Liver (tissue), 9 donors: ENCODE measurements around the gene HCK. TPM values are rescaled to one million over a fixed set of nuclear protein-coding genes. Genes with fewer than 3 reads are reported as not detected.

Experiments
- DNase-seq: peaks from one replicate; pipeline ENCODE4 v3.0.0-alpha.2; 2017; ENCODE audit warnings: low spot score
- H3K27ac ChIP-seq, 2 donors: one replicate each; pipeline ENCODE4 v1.7.0; 2013; ENCODE audit warnings: inconsistent platforms in 2 of 2, low read length in 2 of 2, control low read depth in 1 of 2, low read depth in 1 of 2, mild to moderate bottlenecking in 1 of 2
- H3K27me3 ChIP-seq, 4 donors: one replicate each; pipeline versions ENCODE4 v1.6.1 to v1.7.0; 2013; ENCODE audit warnings: low read length in 3 of 4, inconsistent platforms in 1 of 4, mild to moderate bottlenecking in 1 of 4, moderate library complexity in 1 of 4; ENCODE audit not compliant: control insufficient read depth in 4 of 4, insufficient read depth in 4 of 4
- H3K36me3 ChIP-seq, 4 donors: one replicate each; pipeline versions ENCODE4 v1.6.1 to v1.7.0; 2013; ENCODE audit warnings: low read length in 3 of 4, mild to moderate bottlenecking in 3 of 4, low read depth in 1 of 4, moderate library complexity in 1 of 4; ENCODE audit not compliant: control insufficient read depth in 4 of 4, insufficient read depth in 3 of 4
- H3K4me1 ChIP-seq, 4 donors: one replicate each; pipeline versions ENCODE4 v1.6.1 to v1.7.0; 2013; ENCODE audit warnings: low read length in 3 of 4, mild to moderate bottlenecking in 3 of 4, moderate library complexity in 1 of 4; ENCODE audit not compliant: control insufficient read depth in 4 of 4, insufficient read depth in 4 of 4
- H3K4me3 ChIP-seq, 3 donors: one replicate each; pipeline versions ENCODE4 v1.6.1 to v1.7.0; 2013; ENCODE audit warnings: low read length in 3 of 3, control low read depth in 1 of 3, low read depth in 1 of 3, mild to moderate bottlenecking in 1 of 3
- H3K9ac ChIP-seq, 2 donors: one replicate each; pipeline ENCODE4 v1.7.0; 2013; ENCODE audit warnings: low read length in 2 of 2, mild to moderate bottlenecking in 2 of 2, moderate library complexity in 2 of 2, control low read depth in 1 of 2, low read depth in 1 of 2
- H3K9me3 ChIP-seq, 4 donors: one replicate each; pipeline versions ENCODE4 v1.6.1 to v1.7.0; 2013; ENCODE audit warnings: low read length in 3 of 4; ENCODE audit not compliant: control insufficient read depth in 4 of 4
- EGR1 ChIP-seq, 2 donors: IDR thresholded peaks; 2 replicates each; pipeline ENCODE4 v1.6.1; 2016 to 2018; ENCODE audit warnings: antibody characterized with exemption in 2 of 2, low read depth in 2 of 2
- FOXA1 ChIP-seq: IDR thresholded peaks from 2 replicates; pipeline ENCODE4 v1.6.1; 2016; ENCODE audit warnings: antibody characterized with exemption
- FOXA2 ChIP-seq: IDR thresholded peaks from 2 replicates; pipeline ENCODE4 v1.6.1; 2016; ENCODE audit warnings: antibody characterized with exemption
- GABPA ChIP-seq, 2 donors: IDR thresholded peaks in 1 of 2; conservative IDR thresholded peaks in 1 of 2; 2 replicates each; pipeline ENCODE4 v1.6.1; 2016; ENCODE audit warnings: antibody characterized with exemption in 2 of 2, mild to moderate bottlenecking in 1 of 2, moderate library complexity in 1 of 2
- HNF4A ChIP-seq, 2 donors: conservative IDR thresholded peaks; 2 replicates each; pipeline ENCODE4 v1.6.1; 2016; ENCODE audit warnings: antibody characterized with exemption in 2 of 2, mild to moderate bottlenecking in 2 of 2
- HNF4G ChIP-seq: IDR thresholded peaks from 2 replicates; pipeline ENCODE4 v1.6.1; 2016; ENCODE audit warnings: antibody characterized with exemption
- JUND ChIP-seq, 2 donors: IDR thresholded peaks; 2 replicates each; pipeline ENCODE4 v1.6.1; 2016; ENCODE audit warnings: antibody characterized with exemption in 2 of 2
- MAX ChIP-seq: IDR thresholded peaks from 2 replicates; pipeline ENCODE4 v1.6.1; 2016; ENCODE audit warnings: antibody characterized with exemption
- NR2F2 ChIP-seq: IDR thresholded peaks from 2 replicates; pipeline ENCODE4 v1.6.1; 2016; ENCODE audit warnings: antibody characterized with exemption
- REST ChIP-seq: IDR thresholded peaks from 2 replicates; pipeline ENCODE4 v1.6.1; 2016; ENCODE audit warnings: antibody characterized with exemption, mild to moderate bottlenecking
- RXRA ChIP-seq, 2 donors: IDR thresholded peaks; 2 replicates each; pipeline ENCODE4 v1.6.1; 2017 to 2018; ENCODE audit warnings: antibody characterized with exemption in 2 of 2, mild to moderate bottlenecking in 1 of 2
- SP1 ChIP-seq: IDR thresholded peaks from 2 replicates; pipeline ENCODE4 v1.6.1; 2018; ENCODE audit warnings: antibody characterized with exemption, mild to moderate bottlenecking
- TAF1 ChIP-seq: conservative IDR thresholded peaks from 2 replicates; pipeline ENCODE4 v1.6.1; 2016; ENCODE audit warnings: antibody characterized with exemption, mild to moderate bottlenecking
- YY1 ChIP-seq: IDR thresholded peaks from 2 replicates; pipeline ENCODE4 v1.6.1; 2016; ENCODE audit warnings: antibody characterized with exemption, mild to moderate bottlenecking
- WGBS: extraction: QIAGEN DNeasy Blood & Tissue Kit; methylation state at CpG from one replicate; pipeline ENCODE4 v1.1.7; 2013; 5-methylcytosine and 5-hydroxymethylcytosine counted together
- polyA plus RNA-seq, 2 donors: library from polyadenylated mRNA; stranded (reverse) in 1 of 2; unstranded in 1 of 2; fragments of 200-250 nt in 1 of 2; fragments of >200 nt in 1 of 2; fragmentation: Nextera tagmentation in 1 of 2; extraction: Ambion mirVana in 1 of 2; gene quantifications; one replicate each; pipeline versions ENCODE4 v1.2.1 to v1.2.3, GENCODE V29; 2013 to 2015
- total RNA-seq, 2 donors: library from RNA; depleted of rRNA; stranded (reverse); fragments of >200 nt; gene quantifications; one replicate each; pipeline ENCODE4 v1.2.3, GENCODE V29; 2014
- TF ChIP-seq, protein P1 (sequence below): IDR thresholded peaks from 2 replicates; pipeline ENCODE4 v1.6.1; 2016; ENCODE audit warnings: antibody characterized with exemption
- TF ChIP-seq, protein P2 (sequence below): IDR thresholded peaks from 2 replicates; pipeline ENCODE4 v1.6.1; 2016; ENCODE audit warnings: antibody characterized with exemption
- donor health status: healthy.
- donor health status: healthy.
- donor health status: healthy.
- donor health status: healthy.
- donor health status: healthy.

The HCK gene
- total and polyA plus RNA-seq, 4 donors, result 1.8 to 20.6 (median 10.2) TPM

GRCh38 chr20:32079655-32080109, 27.6 kb downstream of the HCK start:
- no peak for TF ChIP-seq EGR1 (IDR thresholded peaks at IDR 0.05; ENCODE audit: low read depth in 2 of 2)
- TF ChIP-seq FOXA1, result no peak
- TF ChIP-seq, protein P1, sequence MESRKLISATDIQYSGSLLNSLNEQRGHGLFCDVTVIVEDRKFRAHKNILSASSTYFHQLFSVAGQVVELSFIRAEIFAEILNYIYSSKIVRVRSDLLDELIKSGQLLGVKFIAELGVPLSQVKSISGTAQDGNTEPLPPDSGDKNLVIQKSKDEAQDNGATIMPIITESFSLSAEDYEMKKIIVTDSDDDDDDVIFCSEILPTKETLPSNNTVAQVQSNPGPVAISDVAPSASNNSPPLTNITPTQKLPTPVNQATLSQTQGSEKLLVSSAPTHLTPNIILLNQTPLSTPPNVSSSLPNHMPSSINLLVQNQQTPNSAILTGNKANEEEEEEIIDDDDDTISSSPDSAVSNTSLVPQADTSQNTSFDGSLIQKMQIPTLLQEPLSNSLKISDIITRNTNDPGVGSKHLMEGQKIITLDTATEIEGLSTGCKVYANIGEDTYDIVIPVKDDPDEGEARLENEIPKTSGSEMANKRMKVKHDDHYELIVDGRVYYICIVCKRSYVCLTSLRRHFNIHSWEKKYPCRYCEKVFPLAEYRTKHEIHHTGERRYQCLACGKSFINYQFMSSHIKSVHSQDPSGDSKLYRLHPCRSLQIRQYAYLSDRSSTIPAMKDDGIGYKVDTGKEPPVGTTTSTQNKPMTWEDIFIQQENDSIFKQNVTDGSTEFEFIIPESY, result no peak
- no peak for TF ChIP-seq RXRA (IDR thresholded peaks at IDR 0.05)
- TF ChIP-seq JUND (IDR thresholded peaks at IDR 0.05), result no peak
- no peak for TF ChIP-seq GABPA (IDR thresholded peaks at IDR 0.05 in 1 of 2, conservative IDR thresholded peaks at IDR 0.05 in 1 of 2)
- TF ChIP-seq, protein P2, sequence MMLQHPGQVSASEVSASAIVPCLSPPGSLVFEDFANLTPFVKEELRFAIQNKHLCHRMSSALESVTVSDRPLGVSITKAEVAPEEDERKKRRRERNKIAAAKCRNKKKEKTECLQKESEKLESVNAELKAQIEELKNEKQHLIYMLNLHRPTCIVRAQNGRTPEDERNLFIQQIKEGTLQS, result no peak
- TF ChIP-seq HNF4G, result no peak
- no peak for TF ChIP-seq FOXA2
- TF ChIP-seq REST, result no peak
- no peak for TF ChIP-seq YY1
- H3K4me3 ChIP-seq, result no peak overlapping the region
- no peak for DNase-seq
- H3K4me1 ChIP-seq, result no peaks in the 10 kb centered on the region
- H3K9me3 ChIP-seq, result no peaks in the 10 kb centered on the region
- no peak overlapping the region for H3K9ac ChIP-seq
- WGBS, result 67% methylated on average over 8 of the region's 8 CpGs
- H3K27ac ChIP-seq, result no peak overlapping the region
- no peaks in the 10 kb centered on the region for H3K36me3 ChIP-seq
- H3K27me3 ChIP-seq, result peaks cover 0 to 4% (median 0%) of the 10 kb centered on the region in 4 donors

DNA sequence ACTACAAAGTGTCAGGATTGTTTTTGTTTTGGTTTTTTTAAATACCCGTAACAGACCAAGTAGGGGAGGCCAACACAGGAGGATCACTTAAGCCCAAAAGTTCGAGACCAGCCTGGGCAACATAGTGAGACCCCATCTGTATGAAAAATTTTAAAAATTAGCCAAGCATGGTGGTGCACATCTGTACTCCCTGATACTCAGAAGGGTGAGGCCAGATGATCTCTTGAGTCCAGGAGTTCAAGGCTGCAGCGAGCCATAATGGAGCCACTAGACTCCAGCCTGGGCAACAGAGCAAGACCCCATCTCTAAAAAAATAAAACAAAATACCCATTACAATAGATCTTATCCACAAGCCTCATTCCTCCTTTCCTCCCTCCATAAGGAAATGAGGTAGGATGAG, 28.7 kb downstream of the HCK start:
- Histone ChIP-seq H3K27ac (no peak overlapping the region), H3K36me3 (no peaks in the 10 kb centered on the region), H3K9me3 (no peaks in the 10 kb centered on the region), H3K9ac (no peak overlapping the region), H3K4me1 (no peaks in the 10 kb centered on the region), H3K4me3 (no peak overlapping the region), H3K27me3 (peaks cover 0 to 4% (median 0%) of the 10 kb centered on the region in 4 donors)
- WGBS, result 87% methylated on average over 3 of the region's 3 CpGs
- no peak for TF ChIP-seq REST
- TF ChIP-seq, protein P2, result no peak
- no peak for TF ChIP-seq MAX
- TF ChIP-seq SP1, result no peak
- TF ChIP-seq GABPA (IDR thresholded peaks at IDR 0.05 in 1 of 2, conservative IDR thresholded peaks at IDR 0.05 in 1 of 2), result no peak
- TF ChIP-seq HNF4A (conservative IDR thresholded peaks at IDR 0.05), result no peak
- TF ChIP-seq RXRA (IDR thresholded peaks at IDR 0.05), result no peak
- TF ChIP-seq FOXA2, result no peak
- no peak for TF ChIP-seq YY1
- TF ChIP-seq HNF4G, result no peak
- TF ChIP-seq TAF1, result no peak
- TF ChIP-seq NR2F2, result no peak
- no peak for DNase-seq
